ENCODE measurements around the gene ANKH.

The ANKH gene

DNA sequence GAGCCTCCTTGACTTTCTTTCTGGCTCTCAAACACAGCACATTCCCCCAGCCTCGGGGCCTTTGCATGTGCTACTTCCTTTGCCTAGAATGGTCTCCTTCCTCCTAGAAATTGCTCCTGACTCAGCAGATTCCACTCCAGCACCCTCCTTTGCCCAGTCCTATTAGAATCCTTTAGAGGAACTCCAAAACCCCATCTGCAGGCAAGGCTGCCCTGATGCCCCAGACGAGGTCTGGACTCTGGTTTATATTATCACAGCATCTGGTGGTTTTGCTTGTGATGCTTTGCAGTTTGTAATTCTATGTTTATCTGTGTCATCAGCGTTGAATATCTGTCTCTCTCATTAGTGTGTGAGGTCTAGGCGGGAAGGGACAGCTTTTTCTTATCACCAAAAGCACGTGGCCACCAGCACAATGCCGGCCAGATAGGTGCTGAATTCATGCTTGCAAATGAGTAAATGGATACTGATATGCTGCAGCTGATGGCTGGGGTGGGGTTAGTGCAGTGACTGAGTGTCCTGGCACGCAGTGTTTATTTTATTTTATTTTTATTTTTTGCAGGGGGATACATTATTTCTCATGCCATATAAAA is 30.0 kb upstream of the ANKH start:
- no peaks in the 10 kb centered on the region for H3K36me3 ChIP-seq (ENCODE audit: insufficient read depth, low read length)

GRCh38 chr5:14900693-14901461 is 29.3 kb upstream of the ANKH start:
- Histone ChIP-seq H3K4me1 (ENCODE audit: insufficient read depth, low read length) (no peaks in the 10 kb centered on the region), H3K27me3 (ENCODE audit: insufficient read depth, low read length) (no peaks in the 10 kb centered on the region), H3K9me3 (ENCODE audit: low read length) (no peaks in the 10 kb centered on the region)

More for the DNA sequence above, 30.0 kb upstream of the ANKH start:
- Histone ChIP-seq H3K27me3 (ENCODE audit: insufficient read depth, low read length) (no peaks in the 10 kb centered on the region), H3K9me3 (ENCODE audit: low read length) (no peaks in the 10 kb centered on the region), H3K4me3 (ENCODE audit: low read length) (no peak overlapping the region), H2AFZ (ENCODE audit: low read depth, low read length) (no peak overlapping the region), H3K4me1 (ENCODE audit: insufficient read depth, low read length) (no peaks in the 10 kb centered on the region)

DNA sequence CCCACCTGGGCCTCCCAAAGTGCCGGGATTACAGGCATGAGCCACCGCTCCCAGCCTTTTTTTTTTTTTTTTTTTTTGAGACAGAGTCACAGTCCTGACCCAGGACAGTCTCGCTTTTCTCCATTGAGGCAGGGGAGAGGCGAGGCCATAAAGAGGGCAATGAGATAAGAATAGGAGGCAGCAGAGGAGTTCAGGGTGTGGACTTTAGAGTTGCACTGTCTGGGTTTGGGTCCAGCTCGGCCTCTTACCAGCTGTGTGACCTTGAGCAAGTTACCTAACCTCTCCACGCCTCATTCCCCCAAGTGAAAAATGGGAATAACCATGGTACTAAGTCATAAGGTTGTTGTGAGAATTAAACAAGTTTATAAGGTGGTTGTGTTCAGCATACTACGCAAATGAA is 24.6 kb upstream of the ANKH start:
- Histone ChIP-seq H3K4me1 (ENCODE audit: insufficient read depth, low read length) (no peaks in the 10 kb centered on the region), H3K9me3 (ENCODE audit: low read length) (no peaks in the 10 kb centered on the region), H3K36me3 (ENCODE audit: insufficient read depth, low read length) (no peaks in the 10 kb centered on the region), H2AFZ (ENCODE audit: low read depth, low read length) (no peak overlapping the region), H3K4me3 (ENCODE audit: low read length) (no peak overlapping the region), H3K27me3 (ENCODE audit: insufficient read depth, low read length) (no peaks in the 10 kb centered on the region)

More at GRCh38 chr5:14900693-14901461, 29.3 kb upstream of the ANKH start:
- Histone ChIP-seq H2AFZ (ENCODE audit: low read depth, low read length) (no peak overlapping the region), H3K4me3 (ENCODE audit: low read length) (no peak overlapping the region), H3K36me3 (ENCODE audit: insufficient read depth, low read length) (no peaks in the 10 kb centered on the region)

- Histone ChIP-seq H3K9me3 (ENCODE audit: low read length) (no peaks in the 10 kb centered on the region), H3K36me3 (ENCODE audit: insufficient read depth, low read length) (no peaks in the 10 kb centered on the region), H2AFZ (ENCODE audit: low read depth, low read length) (no peak overlapping the region), H3K27me3 (ENCODE audit: insufficient read depth, low read length) (no peaks in the 10 kb centered on the region), H3K4me1 (ENCODE audit: insufficient read depth, low read length) (no peaks in the 10 kb centered on the region), H3K4me3 (ENCODE audit: low read length) (no peak overlapping the region)
Measured at GRCh38 chr5:14895301-14895700, 23.7 kb upstream of the ANKH start.

GRCh38 chr5:14894748-14895147 is 23.2 kb upstream of the ANKH start:
- Histone ChIP-seq H3K9me3 (ENCODE audit: low read length) (no peaks in the 10 kb centered on the region), H3K36me3 (ENCODE audit: insufficient read depth, low read length) (no peaks in the 10 kb centered on the region), H3K4me1 (ENCODE audit: insufficient read depth, low read length) (no peaks in the 10 kb centered on the region), H2AFZ (ENCODE audit: low read depth, low read length) (no peak overlapping the region), H3K27me3 (ENCODE audit: insufficient read depth, low read length) (peaks cover 3% of the 10 kb centered on the region), H3K4me3 (ENCODE audit: low read length) (no peak overlapping the region)

- H2AFZ ChIP-seq (ENCODE audit: low read depth, low read length): no peak overlapping the region
- no peaks in the 10 kb centered on the region for H3K36me3 ChIP-seq (ENCODE audit: insufficient read depth, low read length)
- H3K4me3 ChIP-seq (ENCODE audit: low read length): no peak overlapping the region
- no peaks in the 10 kb centered on the region for H3K4me1 ChIP-seq (ENCODE audit: insufficient read depth, low read length)
- H3K27me3 ChIP-seq (ENCODE audit: insufficient read depth, low read length): peaks cover 3% of the 10 kb centered on the region
- H3K9me3 ChIP-seq (ENCODE audit: low read length): no peaks in the 10 kb centered on the region
Measured at GRCh38 chr5:14893381-14893780, 21.8 kb upstream of the ANKH start.

GRCh38 chr5:14890846-14891245 is 19.3 kb upstream of the ANKH start:
- Histone ChIP-seq H3K4me3 (ENCODE audit: low read length) (no peak overlapping the region), H3K27me3 (ENCODE audit: insufficient read depth, low read length) (peaks cover 3% of the 10 kb centered on the region), H3K4me1 (ENCODE audit: insufficient read depth, low read length) (no peaks in the 10 kb centered on the region), H3K9me3 (ENCODE audit: low read length) (no peaks in the 10 kb centered on the region), H3K36me3 (ENCODE audit: insufficient read depth, low read length) (no peaks in the 10 kb centered on the region), H2AFZ (ENCODE audit: low read depth, low read length) (no peak overlapping the region)

DNA sequence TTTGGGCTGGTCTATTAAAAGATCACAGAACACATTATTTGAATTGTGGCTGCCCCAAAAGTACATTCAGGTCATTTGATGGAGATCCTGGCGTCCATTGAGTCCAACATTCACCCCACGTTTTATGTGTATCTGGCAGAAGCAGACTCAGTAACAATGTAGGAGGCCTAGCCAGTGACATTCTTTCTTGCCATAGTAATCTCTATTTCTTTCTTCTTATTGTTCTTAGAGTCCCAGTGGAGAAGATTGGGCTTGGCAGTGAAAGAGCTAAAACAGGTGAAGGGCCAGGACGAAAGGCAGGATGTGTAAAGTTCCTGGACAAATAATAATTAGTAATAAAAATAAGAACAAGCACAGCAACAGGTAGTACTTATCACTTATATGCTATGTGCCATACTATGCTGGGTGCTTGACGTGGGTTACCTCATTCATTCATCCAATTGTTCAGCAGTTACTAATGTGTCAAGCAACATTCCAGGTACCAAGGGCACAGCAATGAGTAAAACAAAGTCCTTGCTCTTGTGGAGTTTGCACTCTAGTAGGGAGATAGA is 12.6 kb upstream of the ANKH start:
- H3K4me3 ChIP-seq (ENCODE audit: low read length): no peak overlapping the region

DNA sequence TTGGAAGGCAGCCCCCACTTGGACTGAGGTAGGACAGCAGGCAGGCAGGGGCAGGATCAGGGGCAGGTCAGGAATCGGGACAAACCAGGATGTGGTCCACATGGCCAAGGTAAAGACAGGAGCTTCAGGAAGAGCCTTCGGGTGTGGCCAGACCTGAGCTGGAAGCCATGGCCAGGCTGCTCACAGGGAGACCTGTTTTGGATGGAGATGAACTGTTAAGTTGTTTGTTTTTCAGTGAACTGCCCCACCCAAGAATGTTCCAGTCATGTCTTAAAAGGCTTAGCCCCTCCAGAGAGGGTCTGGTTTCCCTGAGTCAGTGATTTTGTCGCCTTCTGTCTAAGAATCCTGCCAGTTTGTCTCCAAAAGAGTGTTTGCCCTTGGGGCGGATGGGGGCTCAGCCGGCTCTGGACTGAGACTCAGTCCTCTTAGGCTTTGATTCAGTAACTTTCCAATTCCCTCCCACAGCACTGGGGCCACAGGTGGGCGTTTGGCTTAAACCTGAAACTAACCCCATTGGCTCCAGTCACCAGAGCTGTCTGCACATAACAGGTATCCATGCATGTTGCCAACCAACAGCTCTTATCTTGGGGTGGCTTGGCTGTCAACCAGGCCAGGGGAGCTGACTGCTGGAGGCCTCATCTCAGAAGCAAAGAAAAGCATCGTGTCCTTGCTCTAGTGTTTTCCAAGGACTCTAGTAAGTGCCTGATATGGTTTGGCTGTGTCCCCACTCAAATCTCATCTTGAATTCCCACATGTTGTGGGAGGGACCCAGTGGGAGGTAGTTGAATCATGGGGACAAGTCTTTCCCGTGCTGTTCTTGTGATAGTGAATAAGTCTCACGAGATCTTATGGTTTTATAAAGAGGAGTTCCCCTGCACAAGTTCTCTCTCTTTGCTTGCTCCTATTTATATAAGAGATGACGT is 11.3 kb upstream of the ANKH start:
- Histone ChIP-seq H3K9me3 (ENCODE audit: low read length) (no peaks in the 10 kb centered on the region), H3K4me1 (ENCODE audit: insufficient read depth, low read length) (no peaks in the 10 kb centered on the region), H3K36me3 (ENCODE audit: insufficient read depth, low read length) (no peaks in the 10 kb centered on the region), H3K4me3 (ENCODE audit: low read length) (no peak overlapping the region), H2AFZ (ENCODE audit: low read depth, low read length) (no peak overlapping the region), H3K27me3 (ENCODE audit: insufficient read depth, low read length) (no peaks in the 10 kb centered on the region)

More for the DNA sequence above, 12.6 kb upstream of the ANKH start:
- H2AFZ ChIP-seq (ENCODE audit: low read depth, low read length): no peak overlapping the region
- H3K4me1 ChIP-seq (ENCODE audit: insufficient read depth, low read length): no peaks in the 10 kb centered on the region
- no peaks in the 10 kb centered on the region for H3K36me3 ChIP-seq (ENCODE audit: insufficient read depth, low read length)
- no peaks in the 10 kb centered on the region for H3K27me3 ChIP-seq (ENCODE audit: insufficient read depth, low read length)
- H3K9me3 ChIP-seq (ENCODE audit: low read length): no peaks in the 10 kb centered on the region

GRCh38 chr5:14881826-14882225 is 10.2 kb upstream of the ANKH start:
- Histone ChIP-seq H3K27me3 (ENCODE audit: insufficient read depth, low read length) (no peaks in the 10 kb centered on the region), H3K9me3 (ENCODE audit: low read length) (no peaks in the 10 kb centered on the region), H3K4me1 (ENCODE audit: insufficient read depth, low read length) (peaks cover 2% of the 10 kb centered on the region), H3K36me3 (ENCODE audit: insufficient read depth, low read length) (no peaks in the 10 kb centered on the region), H3K4me3 (ENCODE audit: low read length) (no peak overlapping the region), H2AFZ (ENCODE audit: low read depth, low read length) (no peak overlapping the region)

DNA sequence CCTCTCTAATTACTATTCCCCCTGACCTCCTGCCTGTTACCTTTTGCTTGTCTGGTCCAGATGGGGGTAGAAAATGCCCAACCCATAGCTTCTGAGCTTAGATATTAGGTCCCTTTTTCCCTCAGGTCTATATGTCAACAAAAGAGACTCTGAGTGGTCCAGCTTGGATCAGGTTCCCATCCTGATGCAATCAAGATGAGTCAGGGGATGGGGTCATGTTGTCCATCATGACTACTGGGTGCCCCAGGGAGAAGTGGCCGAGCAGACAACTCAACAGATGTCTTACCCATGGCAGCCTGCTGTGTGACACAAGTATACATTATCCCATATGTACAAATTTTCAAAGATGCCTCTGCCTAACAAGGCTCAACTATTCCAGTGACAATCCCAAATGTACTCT is 9.1 kb upstream of the ANKH start:
- Histone ChIP-seq H3K4me3 (ENCODE audit: low read length) (no peak overlapping the region), H3K9me3 (ENCODE audit: low read length) (no peaks in the 10 kb centered on the region), H3K27me3 (ENCODE audit: insufficient read depth, low read length) (no peaks in the 10 kb centered on the region), H3K4me1 (ENCODE audit: insufficient read depth, low read length) (peaks cover 2% of the 10 kb centered on the region), H3K36me3 (ENCODE audit: insufficient read depth, low read length) (no peaks in the 10 kb centered on the region), H2AFZ (ENCODE audit: low read depth, low read length) (no peak overlapping the region)

DNA sequence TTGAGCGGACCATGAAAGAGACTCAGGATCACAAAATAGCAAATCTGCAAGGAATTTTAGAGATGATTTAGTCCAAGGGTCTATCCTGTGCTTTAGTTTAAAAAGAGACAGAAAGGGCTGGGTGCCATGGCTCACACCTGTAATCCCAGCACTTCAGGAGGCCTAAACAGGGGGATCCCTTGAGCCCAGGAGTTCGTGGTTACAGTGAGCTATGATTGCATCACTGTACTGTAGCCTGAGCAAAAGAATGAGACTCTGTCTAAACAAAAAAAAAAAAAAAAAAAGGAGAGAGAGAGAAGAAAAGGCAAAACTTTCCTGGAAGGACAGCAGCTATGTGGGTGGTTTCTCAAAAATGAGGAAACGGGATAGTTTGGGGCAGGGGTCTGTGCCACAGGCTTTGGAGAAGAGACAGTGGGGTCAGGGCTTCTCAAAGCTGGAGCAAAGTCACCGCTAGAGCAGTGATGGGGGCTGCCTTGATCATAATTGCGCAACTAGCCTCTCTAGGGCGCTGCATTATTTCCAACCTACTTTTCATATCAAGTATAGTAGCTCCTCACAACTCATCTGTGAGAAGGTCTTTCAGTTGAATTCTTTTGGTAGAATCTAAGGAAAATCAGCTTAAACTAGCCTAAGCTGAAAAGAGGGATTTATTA is 8.5 kb upstream of the ANKH start:
- no peaks in the 10 kb centered on the region for H3K36me3 ChIP-seq (ENCODE audit: insufficient read depth, low read length)
- H3K4me3 ChIP-seq (ENCODE audit: low read length): no peak overlapping the region
- H3K4me1 ChIP-seq (ENCODE audit: insufficient read depth, low read length): peaks cover 2% of the 10 kb centered on the region
- no peak overlapping the region for H2AFZ ChIP-seq (ENCODE audit: low read depth, low read length)
- no peaks in the 10 kb centered on the region for H3K9me3 ChIP-seq (ENCODE audit: low read length)
- no peaks in the 10 kb centered on the region for H3K27me3 ChIP-seq (ENCODE audit: insufficient read depth, low read length)
